MM.1S (cell line): Measurements from ENCODE around the gene TIMP2.

Source experiments
- CTCF ChIP-seq: fragments of 300-600 bp; sonication (generic); IDR thresholded peaks from 2 replicates; pipeline ENCODE4 v1.5.1; 2016; ENCODE audit warnings: antibody characterized with exemption, low read length, mixed read lengths
- EZH2 ChIP-seq: fragments of 300-600 bp; sonication (generic); optimal IDR thresholded peaks from 2 replicates; pipeline ENCODE3; 2017; ENCODE audit warnings: low read depth, mild to moderate bottlenecking, antibody characterized with exemption, low read length, mixed read lengths
- EZH2phosphoT487 ChIP-seq: fragments of 300-600 bp; sonication (generic); IDR thresholded peaks from 2 replicates; pipeline ENCODE4 v1.6.1; 2018; ENCODE audit warnings: antibody characterized with exemption, low read length

GRCh38 chr17:78834571-78834970 is 90.6 kb downstream of the TIMP2 start:
- TF ChIP-seq CTCF (no peak), EZH2 (no peak), EZH2phosphoT487 (no peak)
